Stimulated activated naive B cell treated with anti-CD40 and anti-IgM and Interleukin-4, amounts not matched to agents 10 μg/mL and 1 μg/mL and 100 μg/mL, for 72 hours (primary cell): ENCODE measurements around the gene TBX3.

ENCODE experiments used
- ATAC-seq, 2 donors: fragments of 150-1000 bp; cut with Tn5 transposase; replicated peaks; 2 replicates each; pipeline ENCODE4 v1.10.0; 2021; ENCODE audit warnings: moderate library complexity in 1 of 2
- DNase-seq: peaks from one replicate; pipeline ENCODE4 v3.0.0; 2021
- H3K27ac Mint-ChIP-seq: one replicate; pipeline ENCODE4 v1.8.0; 2022; ENCODE audit warnings: mild to moderate bottlenecking, mixed read lengths
- H3K27me3 Mint-ChIP-seq, 2 donors: one replicate each; pipeline ENCODE4 v1.8.0; 2022; ENCODE audit warnings: mixed read lengths in 2 of 2
- H3K36me3 Mint-ChIP-seq, 2 donors: one replicate each; pipeline ENCODE4 v1.8.0; 2022; ENCODE audit warnings: mixed read lengths in 2 of 2, mild to moderate bottlenecking in 1 of 2
- H3K4me1 Mint-ChIP-seq, 2 donors: one replicate each; pipeline ENCODE4 v1.8.0; 2022; ENCODE audit warnings: mixed read lengths in 2 of 2, mild to moderate bottlenecking in 1 of 2
- H3K4me3 Mint-ChIP-seq, 2 donors: one replicate each; pipeline ENCODE4 v1.8.0; 2022; ENCODE audit warnings: mild to moderate bottlenecking in 2 of 2, mixed read lengths in 2 of 2, moderate library complexity in 1 of 2
- H3K9me3 Mint-ChIP-seq, 2 donors: one replicate each; pipeline ENCODE4 v1.8.0; 2022; ENCODE audit warnings: mixed read lengths in 2 of 2, mild to moderate bottlenecking in 1 of 2

The TBX3 gene

GRCh38 chr12:114662512-114663177 lies 21.3 kb downstream of the TBX3 start:
- peak; percentile 28 for DNase-seq
- no peaks in the 10 kb centered on the region for H3K9me3 Mint-ChIP-seq
- no peak overlapping the region for H3K4me3 Mint-ChIP-seq
- no peaks in the 10 kb centered on the region for H3K36me3 Mint-ChIP-seq
- H3K27me3 Mint-ChIP-seq: peaks cover 54 to 73% of the 10 kb centered on the region in 2 donors
- ATAC-seq: no peak
- peaks cover 3 to 11% of the 10 kb centered on the region in 2 donors for H3K4me1 Mint-ChIP-seq
- H3K27ac Mint-ChIP-seq: no peak overlapping the region

GRCh38 chr12:114661245-114661644 lies 22.7 kb downstream of the TBX3 start:
- peaks cover 3 to 7% of the 10 kb centered on the region in 2 donors for H3K4me1 Mint-ChIP-seq
- no peak overlapping the region for H3K27ac Mint-ChIP-seq
- no peak overlapping the region for H3K4me3 Mint-ChIP-seq
- ATAC-seq: no peak
- H3K9me3 Mint-ChIP-seq: no peaks in the 10 kb centered on the region
- DNase-seq: no peak
- H3K27me3 Mint-ChIP-seq: peaks cover 49 to 73% of the 10 kb centered on the region in 2 donors
- H3K36me3 Mint-ChIP-seq: no peaks in the 10 kb centered on the region

GRCh38 chr12:114659084-114659483 lies 24.9 kb downstream of the TBX3 start:
- peaks cover 44 to 80% of the 10 kb centered on the region in 2 donors for H3K27me3 Mint-ChIP-seq
- H3K9me3 Mint-ChIP-seq: no peaks in the 10 kb centered on the region
- peaks cover 3 to 7% of the 10 kb centered on the region in 2 donors for H3K4me1 Mint-ChIP-seq
- DNase-seq (no peak), ATAC-seq (no peak)
- no peak overlapping the region for H3K27ac Mint-ChIP-seq
- H3K36me3 Mint-ChIP-seq: no peaks in the 10 kb centered on the region
- H3K4me3 Mint-ChIP-seq: no peak overlapping the region

- ATAC-seq: no peak
- Mint-ChIP-seq H3K36me3 (no peaks in the 10 kb centered on the region), H3K9me3 (peaks cover 3 to 7% of the 10 kb centered on the region in 2 donors), H3K4me1 (peaks cover 3 to 7% of the 10 kb centered on the region in 2 donors), H3K27me3 (peaks cover 42 to 76% of the 10 kb centered on the region in 2 donors), H3K27ac (no peak overlapping the region), H3K4me3 (no peak overlapping the region)
- no peak for DNase-seq
Observed at GRCh38 chr12:114658002-114658441, 26.0 kb downstream of the TBX3 start.

- ATAC-seq: no peak
- Mint-ChIP-seq H3K4me1 (peaks cover 2% of the 10 kb centered on the region in 2 donors), H3K27ac (no peak overlapping the region), H3K4me3 (no peak overlapping the region), H3K36me3 (no peaks in the 10 kb centered on the region), H3K9me3 (peaks cover 5 to 11% of the 10 kb centered on the region in 2 donors), H3K27me3 (peaks cover 41 to 72% of the 10 kb centered on the region in 2 donors)
- DNase-seq: no peak
Observed at GRCh38 chr12:114657597-114657920, 26.4 kb downstream of the TBX3 start.

GRCh38 chr12:114656906-114657596 lies 26.9 kb downstream of the TBX3 start:
- peaks cover 38 to 68% of the 10 kb centered on the region in 2 donors for H3K27me3 Mint-ChIP-seq
- no peak for DNase-seq

GRCh38 chr12:114655934-114656749 lies 27.8 kb downstream of the TBX3 start:
- H3K27ac Mint-ChIP-seq: no peak overlapping the region
- H3K4me3 Mint-ChIP-seq: no peak overlapping the region
- DNase-seq (no peak), ATAC-seq (no peak)
- H3K4me1 Mint-ChIP-seq: no peaks in the 10 kb centered on the region
- H3K9me3 Mint-ChIP-seq: peaks cover 5 to 11% of the 10 kb centered on the region in 2 donors
- H3K27me3 Mint-ChIP-seq: peaks cover 37 to 68% of the 10 kb centered on the region in 2 donors
- no peaks in the 10 kb centered on the region for H3K36me3 Mint-ChIP-seq

More at GRCh38 chr12:114656906-114657596, 26.9 kb downstream of the TBX3 start:
- Mint-ChIP-seq H3K4me1 (no peaks in the 10 kb centered on the region), H3K27ac (no peak overlapping the region), H3K4me3 (no peak overlapping the region), H3K36me3 (no peaks in the 10 kb centered on the region), H3K9me3 (peaks cover 5 to 11% of the 10 kb centered on the region in 2 donors)
- ATAC-seq: no peak

GRCh38 chr12:114649585-114649984 lies 34.4 kb downstream of the TBX3 start:
- no peak for DNase-seq
- Mint-ChIP-seq H3K36me3 (no peaks in the 10 kb centered on the region), H3K27ac (no peak overlapping the region), H3K4me1 (no peaks in the 10 kb centered on the region), H3K27me3 (peaks cover 12 to 13% of the 10 kb centered on the region in 2 donors), H3K4me3 (no peak overlapping the region), H3K9me3 (peaks cover 5 to 11% of the 10 kb centered on the region in 2 donors)
- no peak for ATAC-seq

- ATAC-seq: no peak
- no peak overlapping the region for H3K4me3 Mint-ChIP-seq
- no peaks in the 10 kb centered on the region for H3K36me3 Mint-ChIP-seq
- peaks cover 3 to 9% of the 10 kb centered on the region in 2 donors for H3K27me3 Mint-ChIP-seq
- peaks cover 4 to 9% of the 10 kb centered on the region in 2 donors for H3K9me3 Mint-ChIP-seq
- H3K4me1 Mint-ChIP-seq: no peaks in the 10 kb centered on the region
- no peak for DNase-seq
- H3K27ac Mint-ChIP-seq: no peak overlapping the region
Observed at GRCh38 chr12:114648711-114649110, 35.3 kb downstream of the TBX3 start.

- H3K27ac Mint-ChIP-seq: no peak overlapping the region
- peaks cover 0 to 7% of the 10 kb centered on the region in 2 donors for H3K27me3 Mint-ChIP-seq
Observed at GRCh38 chr12:114638790-114639435, 45.1 kb downstream of the TBX3 start.

GRCh38 chr12:114636723-114637480 lies 47.1 kb downstream of the TBX3 start:
- no peaks in the 10 kb centered on the region for H3K9me3 Mint-ChIP-seq

More at GRCh38 chr12:114638790-114639435, 45.1 kb downstream of the TBX3 start:
- no peak for ATAC-seq
- Mint-ChIP-seq H3K9me3 (no peaks in the 10 kb centered on the region), H3K36me3 (no peaks in the 10 kb centered on the region), H3K4me3 (no peak overlapping the region), H3K4me1 (no peaks in the 10 kb centered on the region)
- no peak for DNase-seq

GRCh38 chr12:114631242-114631641 lies 52.7 kb downstream of the TBX3 start:
- DNase-seq: no peak
- ATAC-seq: no peak
- Mint-ChIP-seq H3K4me3 (no peak overlapping the region), H3K4me1 (no peaks in the 10 kb centered on the region), H3K9me3 (no peaks in the 10 kb centered on the region), H3K36me3 (no peaks in the 10 kb centered on the region), H3K27me3 (peaks cover 0 to 5% of the 10 kb centered on the region in 2 donors), H3K27ac (no peak overlapping the region)

More at GRCh38 chr12:114636723-114637480, 47.1 kb downstream of the TBX3 start:
- H3K27ac Mint-ChIP-seq: no peak overlapping the region
- no peaks in the 10 kb centered on the region for H3K36me3 Mint-ChIP-seq
- DNase-seq (no peak), ATAC-seq (no peak)
- no peaks in the 10 kb centered on the region for H3K4me1 Mint-ChIP-seq
- H3K27me3 Mint-ChIP-seq: peaks cover 0 to 7% of the 10 kb centered on the region in 2 donors
- H3K4me3 Mint-ChIP-seq: no peak overlapping the region

- ATAC-seq (no peak), DNase-seq (no peak)
- Mint-ChIP-seq H3K9me3 (peaks cover 0 to under 1% of the 10 kb centered on the region in 2 donors), H3K27ac (no peak overlapping the region), H3K27me3 (peaks cover 0 to 11% of the 10 kb centered on the region in 2 donors), H3K4me3 (no peak overlapping the region), H3K36me3 (no peaks in the 10 kb centered on the region), H3K4me1 (no peaks in the 10 kb centered on the region)
Observed at GRCh38 chr12:114628199-114628598, 55.8 kb downstream of the TBX3 start.
